ENCODE data around the gene CYB5D1.

Gene CYB5D1

GRCh38 chr17:7897773-7898172, 40.0 kb downstream of the CYB5D1 start:
- no peaks in the 10 kb centered on the region for H3K27me3 Mint-ChIP-seq
- H3K27ac Mint-ChIP-seq: peak overlapping the region in 1 of 2 donors; percentile 30
- H3K4me3 Mint-ChIP-seq: no peak overlapping the region
- H3K4me1 Mint-ChIP-seq: peaks cover 33% of the 10 kb centered on the region
- ATAC-seq (peak; percentile 69), DNase-seq (peak in 1 of 2 donors; percentile 16)
- H3K9me3 Mint-ChIP-seq: no peaks in the 10 kb centered on the region

GRCh38 chr17:7903154-7904103, 45.6 kb downstream of the CYB5D1 start:
- Mint-ChIP-seq H3K27me3 (no peaks in the 10 kb centered on the region), H3K27ac (no peak overlapping the region)

GRCh38 chr17:7909089-7909488, 51.3 kb downstream of the CYB5D1 start:
- no peaks in the 10 kb centered on the region for H3K27me3 Mint-ChIP-seq
- no peaks in the 10 kb centered on the region for H3K9me3 Mint-ChIP-seq
- DNase-seq (no peak), ATAC-seq (no peak)
- H3K4me1 Mint-ChIP-seq: peaks cover 9% of the 10 kb centered on the region
- H3K27ac Mint-ChIP-seq: no peak overlapping the region
- no peak overlapping the region for H3K4me3 Mint-ChIP-seq

More at GRCh38 chr17:7903154-7904103, 45.6 kb downstream of the CYB5D1 start:
- DNase-seq: no peak
- no peak overlapping the region for H3K4me3 Mint-ChIP-seq
- H3K9me3 Mint-ChIP-seq: no peaks in the 10 kb centered on the region
- no peak for ATAC-seq
- no peaks in the 10 kb centered on the region for H3K4me1 Mint-ChIP-seq

GRCh38 chr17:7910281-7910680, 52.5 kb downstream of the CYB5D1 start:
- H3K27me3 Mint-ChIP-seq: no peaks in the 10 kb centered on the region
- H3K9me3 Mint-ChIP-seq: no peaks in the 10 kb centered on the region
- DNase-seq: no peak
- peaks cover 17% of the 10 kb centered on the region for H3K4me1 Mint-ChIP-seq
- no peak overlapping the region for H3K4me3 Mint-ChIP-seq
- no peak for ATAC-seq
- H3K27ac Mint-ChIP-seq: no peak overlapping the region

GRCh38 chr17:7910711-7911110, 52.9 kb downstream of the CYB5D1 start:
- DNase-seq (no peak), ATAC-seq (no peak)
- Mint-ChIP-seq H3K9me3 (no peaks in the 10 kb centered on the region), H3K4me1 (peaks cover 19% of the 10 kb centered on the region), H3K27me3 (no peaks in the 10 kb centered on the region), H3K4me3 (no peak overlapping the region), H3K27ac (peak overlapping the region in 1 of 2 donors; percentile 9)

GRCh38 chr17:7911116-7911515, 53.3 kb downstream of the CYB5D1 start:
- Mint-ChIP-seq H3K9me3 (no peaks in the 10 kb centered on the region), H3K27ac (peak overlapping the region in 1 of 2 donors; percentile 9), H3K4me1 (peaks cover 20% of the 10 kb centered on the region), H3K27me3 (no peaks in the 10 kb centered on the region), H3K4me3 (no peak overlapping the region)
- ATAC-seq: no peak
- no peak for DNase-seq
